Measurements from ENCODE around the gene PRPF38B.
"Not testable (repeated sequence)": the region's sequence is repeated elsewhere in the genome, so short reads cannot be mapped to it uniquely, and the experiment has no call there.

The PRPF38B gene

GRCh38 chr1:108679586-108680213 lies 12.4 kb upstream of the PRPF38B start:
- no peak for DNase-seq

- DNase-seq, result not testable (repeated sequence)
Measured at GRCh38 chr1:108681701-108682100, 10.4 kb upstream of the PRPF38B start.

- no peak for DNase-seq
Measured at GRCh38 chr1:108685529-108685928, 6.6 kb upstream of the PRPF38B start.

GRCh38 chr1:108686614-108687313 lies 5.3 kb upstream of the PRPF38B start:
- no peak for DNase-seq

- DNase-seq, result no peak
Measured at GRCh38 chr1:108691128-108691941, 775 bp upstream of the PRPF38B start.

GRCh38 chr1:108692724-108693655 lies 880 bp downstream of the PRPF38B start:
- peak; percentile 37 for DNase-seq

DNA sequence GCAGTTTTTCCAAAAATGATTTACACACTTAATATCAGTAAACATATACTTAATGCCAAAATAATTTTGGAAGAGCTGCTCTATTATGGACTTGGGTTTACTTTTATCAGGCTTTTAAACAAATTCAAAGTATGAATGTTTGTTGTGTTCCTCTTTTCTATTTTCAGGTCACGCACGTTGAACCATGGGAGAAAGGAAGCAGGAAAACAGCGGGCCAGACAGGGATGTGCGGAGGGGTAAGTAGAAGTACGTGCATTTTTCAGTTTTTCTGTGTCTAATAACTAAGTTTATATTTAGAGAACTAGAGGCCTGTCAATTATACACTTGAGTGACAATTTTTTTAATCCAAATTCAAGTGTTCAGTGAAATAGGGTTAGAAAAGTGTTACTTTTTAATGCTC lies 3.4 kb downstream of the PRPF38B start:
- DNase-seq, result no peak

GRCh38 chr1:108699375-108700332 lies 7.5 kb downstream of the PRPF38B start:
- no peak for DNase-seq

GRCh38 chr1:108701176-108701849 lies 9.2 kb downstream of the PRPF38B start:
- no peak for DNase-seq

DNA sequence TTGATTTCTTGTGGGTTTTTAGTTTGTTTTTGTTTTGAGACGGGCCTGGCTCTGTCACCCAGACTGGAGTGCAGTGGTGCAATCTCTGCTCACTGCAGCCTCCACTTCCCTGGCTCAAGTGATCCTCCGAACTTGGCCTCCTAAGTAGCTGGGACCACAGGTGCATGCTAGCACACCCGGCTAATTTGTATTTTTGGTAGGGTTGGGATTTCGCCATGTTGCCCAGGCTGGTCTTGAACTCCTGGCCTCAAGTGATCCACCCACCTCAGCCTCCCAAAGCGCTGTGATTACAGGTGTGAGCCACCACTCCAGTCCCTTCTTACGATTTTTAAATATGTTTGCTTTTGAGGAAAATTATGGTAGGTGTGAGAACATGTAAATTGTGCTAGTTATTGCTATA lies 10.0 kb downstream of the PRPF38B start:
- not testable (repeated sequence) for DNase-seq

GRCh38 chr1:108703939-108704338 lies 11.8 kb downstream of the PRPF38B start:
- DNase-seq, result no peak

- no peak for DNase-seq
Measured at GRCh38 chr1:108704496-108704895, 12.4 kb downstream of the PRPF38B start.

DNA sequence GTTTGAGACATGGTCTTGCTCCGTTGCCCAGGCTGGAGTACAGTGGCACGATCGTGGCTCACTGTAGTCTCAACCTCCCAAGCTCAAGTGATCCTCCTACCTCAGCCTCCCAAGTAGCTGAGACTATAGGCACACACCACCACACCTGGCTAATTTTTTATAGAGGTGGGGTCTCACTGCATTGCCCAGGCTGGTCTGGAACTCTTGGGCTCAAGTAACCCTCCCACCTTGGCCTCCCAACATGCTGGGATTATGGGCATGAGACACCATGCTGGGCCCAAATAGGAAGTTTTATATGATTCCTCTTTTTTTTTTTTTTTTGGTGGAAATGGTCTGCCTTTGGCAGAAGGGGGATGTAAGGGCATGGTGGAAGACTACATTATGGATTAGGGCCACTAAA lies 14.5 kb downstream of the PRPF38B start:
- no peak for DNase-seq

GRCh38 chr1:108708691-108709660 lies 16.9 kb downstream of the PRPF38B start:
- no peak for DNase-seq

- DNase-seq, result no peak
Measured at GRCh38 chr1:108712606-108713150, 20.6 kb downstream of the PRPF38B start, which contains the start of gene FNDC7. TSS of gene FNDC7 (plus strand) at chr1:108712908. CDS start at chr1:108712934, 26 bp downstream.

DNA sequence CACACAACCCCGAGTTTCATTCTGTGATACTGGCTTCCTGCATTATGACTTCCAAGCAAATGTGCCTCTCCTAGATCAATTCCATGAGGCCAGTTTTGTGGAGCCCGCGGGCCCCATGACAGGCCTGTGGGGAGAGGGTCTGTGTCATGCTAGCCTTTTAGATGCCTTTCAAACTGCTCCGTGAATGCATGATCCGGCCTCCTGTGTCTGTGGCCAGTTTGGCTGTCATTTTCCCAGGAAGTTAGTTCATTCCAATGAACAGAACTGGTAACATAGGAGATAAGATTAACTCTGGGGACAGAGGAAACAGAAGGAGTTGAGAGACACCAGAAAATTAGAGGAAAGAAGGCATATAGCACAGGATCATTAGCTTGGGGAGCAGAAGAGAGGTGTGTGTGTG lies 23.8 kb downstream of the PRPF38B start:
- no peak for DNase-seq

- no peak for DNase-seq
Measured at GRCh38 chr1:108716437-108717230, 24.5 kb downstream of the PRPF38B start.

- no peak for DNase-seq
Measured at GRCh38 chr1:108717774-108718316, 25.7 kb downstream of the PRPF38B start.

Data from NCI-H510A (cell line).